GM12875 (cell line): Measurements from ENCODE around the gene SPINT3.

Experiments
- H3K4me3 ChIP-seq: one replicate; pipeline ENCODE4 v1.5.1; 2011; ENCODE audit warnings: low read depth, low read length, control low read depth
- CTCF ChIP-seq: IDR thresholded peaks from 2 replicates; pipeline ENCODE4 v1.5.1; 2011; ENCODE audit warnings: low read depth, mild to moderate bottlenecking, control low read depth, inconsistent platforms, low read length, moderate library complexity, borderline replicate concordance; ENCODE audit not compliant: insufficient read depth

The SPINT3 gene

DNA sequence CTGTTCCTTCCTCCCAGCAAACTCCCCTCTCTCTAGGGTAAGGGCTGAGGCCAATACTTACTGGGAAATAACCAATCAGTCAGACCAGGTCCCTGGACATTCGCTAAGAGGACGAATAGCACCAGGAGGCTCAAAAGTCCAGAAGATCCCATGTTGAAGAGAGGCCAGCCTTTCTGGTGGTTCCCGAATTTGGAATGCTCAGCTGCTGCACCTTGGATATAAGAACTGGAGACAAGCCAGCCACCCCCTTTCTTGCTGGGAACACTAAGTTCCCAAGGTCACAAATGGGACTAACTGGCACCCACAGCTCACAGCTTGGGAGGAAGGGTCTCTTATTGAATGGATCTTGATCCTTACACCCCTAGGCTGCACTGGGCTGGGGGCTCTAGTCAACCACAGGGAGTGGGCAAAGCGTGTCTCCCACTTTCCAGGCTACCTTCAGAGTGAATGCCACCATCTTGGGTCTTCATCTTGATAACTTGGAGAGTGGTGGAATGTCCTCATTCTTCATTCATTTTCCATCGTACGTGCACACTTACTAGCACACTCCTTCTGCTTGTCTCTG lies 31.9 kb upstream of the SPINT3 start, which contains the start of gene EPPIN:
Gene EPPIN, minus strand, starts transcription at position 196 of the 565 bp plus-strand sequence. Its CDS starts 44 bp downstream, at position 152.
- TF ChIP-seq CTCF, result no peak

GRCh38 chr20:45545754-45546453 lies 30.5 kb upstream of the SPINT3 start:
- H3K4me3 ChIP-seq, result no peak overlapping the region
- TF ChIP-seq CTCF, result no peak

More for the DNA sequence above, 31.9 kb upstream of the SPINT3 start, which contains the start of gene EPPIN:
- H3K4me3 ChIP-seq, result no peak within 1 kb of the TSS

GRCh38 chr20:45545351-45545750 lies 29.9 kb upstream of the SPINT3 start:
- no peak for TF ChIP-seq CTCF

GRCh38 chr20:45539382-45539781 lies 24.0 kb upstream of the SPINT3 start, which contains the start of gene WFDC6:
Gene WFDC6 (minus strand): TSS chr20:45539482. CDS start chr20:45539407, 75 bp downstream.
- no peak within 1 kb of the TSS for H3K4me3 ChIP-seq
- no peak for TF ChIP-seq CTCF

More at GRCh38 chr20:45545351-45545750, 29.9 kb upstream of the SPINT3 start:
- no peak overlapping the region for H3K4me3 ChIP-seq

- no peak overlapping the region for H3K4me3 ChIP-seq
- TF ChIP-seq CTCF, result no peak
Observed at GRCh38 chr20:45538209-45538799, 22.9 kb upstream of the SPINT3 start.

- H3K4me3 ChIP-seq, result no peak overlapping the region
- TF ChIP-seq CTCF, result no peak
Observed at GRCh38 chr20:45527294-45527693, 11.9 kb upstream of the SPINT3 start.

GRCh38 chr20:45523821-45524220 lies 8.4 kb upstream of the SPINT3 start:
- no peak for TF ChIP-seq CTCF
- no peak overlapping the region for H3K4me3 ChIP-seq
